Psoas muscle (tissue), 8 donors: Measurements from ENCODE around the gene SHISA3. TPM values are rescaled to one million over a fixed set of nuclear protein-coding genes. Genes with fewer than 3 reads are reported as not detected.
A peak's percentile ranks its signal among the peaks of the same experiment; 100 is the strongest.

ENCODE experiments used
- ATAC-seq, 4 donors: fragments of 200-7000 bp; cut with Tn5 transposase; one replicate each; pipeline ENCODE4 v1.9.1; 2020; ENCODE audit warnings: moderate library complexity in 3 of 4, mild to moderate bottlenecking in 2 of 4
- DNase-seq, 2 donors: peaks; one replicate each; pipeline ENCODE4 v3.0.0-alpha.2; 2020
- H3K27ac ChIP-seq: fragments of 200-600 bp; one replicate; pipeline ENCODE4 v1.8.0; 2022
- H3K27me3 ChIP-seq, 3 donors: fragments of 200-600 bp in 1 of 3; one replicate each; pipeline versions ENCODE4 v1.6.1 to v1.8.0; 2013 to 2022; ENCODE audit warnings: low read length in 2 of 3, mild to moderate bottlenecking in 2 of 3, moderate library complexity in 1 of 3; ENCODE audit not compliant: insufficient read depth in 3 of 3
- H3K36me3 ChIP-seq, 2 donors: fragments of 200-600 bp in 1 of 2; one replicate each; pipeline versions ENCODE4 v1.6.1 to v1.8.0; 2013 to 2022; ENCODE audit warnings: low read depth in 1 of 2, mild to moderate bottlenecking in 1 of 2, moderate library complexity in 1 of 2; ENCODE audit not compliant: insufficient read depth in 1 of 2
- H3K4me1 ChIP-seq: fragments of 200-600 bp; one replicate; pipeline ENCODE4 v1.8.0; 2022
- H3K4me3 ChIP-seq: fragments of 200-600 bp; one replicate; pipeline ENCODE4 v1.8.0; 2022; ENCODE audit warnings: mild to moderate bottlenecking
- H3K9me3 ChIP-seq: fragments of 200-600 bp; one replicate; pipeline ENCODE4 v1.8.0; 2022
- CTCF ChIP-seq: fragments of 200-600 bp; IDR thresholded peaks from one replicate; pipeline ENCODE4 v1.8.0; 2022; ENCODE audit warnings: antibody characterized with exemption
- WGBS, 3 donors: extraction: QIAGEN DNeasy Blood & Tissue Kit; methylation state at CpG; one replicate each; pipeline versions ENCODE4 v1.1.6 to v1.1.7; 2013; 5-methylcytosine and 5-hydroxymethylcytosine counted together
- intact Hi-C, 2 donors: fragments of 100-400 bp; cut with DNase I; formaldehyde crosslinking; loops; one replicate each; pipeline versions ENCODE4 v1.11.0 to v1.14.2; 2022
- polyA plus RNA-seq, 3 donors: library from polyadenylated mRNA; stranded (reverse); fragments of 200-250 nt; gene quantifications; one replicate each; pipeline ENCODE4 v1.2.3, GENCODE V29; 2013
- total RNA-seq, 4 donors: library from RNA; stranded (reverse); fragmentation: NEBNext Ultra II Directional in 2 of 4; extraction: Animal tissue kit (Norgen Biotek cat#: 25700) in 2 of 4; gene quantifications; one replicate each; pipeline versions ENCODE4 v1.2.1 to v1.2.4, GENCODE V29; 2021 to 2023
- donor health status: healthy with polysubstance abuse.
- donor health status: DM: no; HTN: no; CAD: no; lungs with moderate emphysema.
- donor health status: Bipolar disorder and iron deficiency.
- donor health status: healthy.
- donor health status: DM: yes; HTN: yes; CAD: no.
- donor health status: DM: no; HTN: no; CAD: no.
- donor health status: DM: no; HTN: no; CAD: no.
- donor health status: DM: yes; HTN: yes; CAD: no.

SHISA3 gene
- total and polyA plus RNA-seq, 7 donors, result 0.35 to 1.5 (median 0.64) TPM; not detected in 1

GRCh38 chr4:42399393-42399792, 2.1 kb downstream of the SHISA3 start:
- Histone ChIP-seq H3K4me1 (peaks cover 11% of the 10 kb centered on the region), H3K27ac (no peak overlapping the region), H3K36me3 (no peaks in the 10 kb centered on the region), H3K9me3 (no peaks in the 10 kb centered on the region), H3K27me3 (peaks cover 2 to 59% (median 10%) of the 10 kb centered on the region in 3 donors), H3K4me3 (peak overlapping the region; percentile 69)
- 33 to 42% (median 39%) methylated on average over 10 of the region's 10 CpGs for WGBS, 3 donors
- DNase-seq, result no peak
- intact Hi-C loops, result no loop called here
- ATAC-seq, result no peak
- no peak for TF ChIP-seq CTCF

GRCh38 chr4:42401171-42401570, 3.9 kb downstream of the SHISA3 start:
- H3K27me3 ChIP-seq, result peaks cover 0 to 44% (median 10%) of the 10 kb centered on the region in 3 donors

GRCh38 chr4:42404001-42404400, 6.7 kb downstream of the SHISA3 start:
- DNase-seq (no peak), ATAC-seq (no peak)
- TF ChIP-seq CTCF, result no peak
- no peaks in the 10 kb centered on the region for H3K36me3 ChIP-seq
- 84 to 88% (median 87%) methylated on average over 6 of the region's 6 CpGs for WGBS, 3 donors
- H3K4me1 ChIP-seq, result no peaks in the 10 kb centered on the region
- peaks cover 0 to 15% (median 4%) of the 10 kb centered on the region in 3 donors for H3K27me3 ChIP-seq
- H3K9me3 ChIP-seq, result no peaks in the 10 kb centered on the region
- intact Hi-C loops, result no loop called here
- no peak overlapping the region for H3K4me3 ChIP-seq
- no peak overlapping the region for H3K27ac ChIP-seq

More at GRCh38 chr4:42401171-42401570, 3.9 kb downstream of the SHISA3 start:
- 61 to 73% (median 69%) methylated on average over 9 of the region's 9 CpGs for WGBS, 3 donors
- H3K36me3 ChIP-seq, result no peaks in the 10 kb centered on the region
- H3K4me1 ChIP-seq, result peaks cover 11% of the 10 kb centered on the region
- H3K4me3 ChIP-seq, result no peak overlapping the region
- no peak overlapping the region for H3K27ac ChIP-seq
- DNase-seq (no peak), ATAC-seq (no peak)
- H3K9me3 ChIP-seq, result no peaks in the 10 kb centered on the region
- no peak for TF ChIP-seq CTCF
- intact Hi-C loops, result no loop called here

DNA sequence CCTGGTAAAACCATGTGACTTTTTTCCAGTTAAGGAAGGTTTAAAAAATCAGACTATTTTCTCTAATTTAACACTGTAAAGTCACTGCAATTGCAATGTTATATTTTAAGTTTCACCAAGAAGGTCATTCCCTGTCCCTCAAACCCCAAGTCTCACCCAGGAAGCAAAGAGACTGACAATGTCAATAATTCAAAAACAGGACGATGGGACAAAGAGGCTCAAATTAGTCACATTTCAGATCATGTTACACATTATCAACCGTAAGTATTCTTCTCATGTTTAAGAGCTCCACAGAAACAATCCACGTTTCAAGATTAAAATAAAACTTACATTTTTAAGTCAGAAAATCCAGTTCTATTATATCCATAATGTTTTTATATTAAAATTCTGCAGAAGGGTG, 13.2 kb downstream of the SHISA3 start:
- no peak for TF ChIP-seq CTCF
- 45 to 65% (median 52%) methylated on average over 3 of the region's 3 CpGs for WGBS, 3 donors
- intact Hi-C loops, result no loop called here
- H3K4me1 ChIP-seq, result no peaks in the 10 kb centered on the region
- H3K36me3 ChIP-seq, result peaks cover 2 to 32% of the 10 kb centered on the region in 2 donors
- H3K4me3 ChIP-seq, result no peak overlapping the region
- H3K27me3 ChIP-seq, result no peaks in the 10 kb centered on the region
- ATAC-seq, result no peak
- no peak for DNase-seq
- no peaks in the 10 kb centered on the region for H3K9me3 ChIP-seq
- H3K27ac ChIP-seq, result no peak overlapping the region

DNA sequence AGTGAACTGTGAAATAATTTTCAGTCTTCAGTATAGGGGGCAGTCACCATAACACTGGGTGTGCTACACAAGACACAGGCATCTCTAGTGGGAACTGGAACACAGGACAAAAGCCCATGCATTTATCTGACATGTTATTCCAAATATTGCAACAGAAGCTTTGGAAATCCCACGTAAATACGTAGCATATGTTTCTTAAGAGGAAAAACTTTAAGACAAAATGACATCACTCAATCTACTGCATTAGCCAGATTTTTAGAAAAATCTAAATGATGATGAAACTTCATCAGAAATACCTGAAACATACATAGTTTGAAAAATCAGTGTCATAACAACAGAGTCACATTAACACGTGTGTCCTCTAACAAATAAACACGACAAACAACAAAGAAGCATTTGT, 14.5 kb downstream of the SHISA3 start:
- intact Hi-C loops, result no loop called here
- no peak overlapping the region for H3K4me3 ChIP-seq
- 84 to 86% (median 84%) methylated on average over 4 of the region's 4 CpGs for WGBS, 3 donors
- TF ChIP-seq CTCF, result no peak
- H3K36me3 ChIP-seq, result peaks cover 2 to 35% of the 10 kb centered on the region in 2 donors
- no peak for ATAC-seq
- no peaks in the 10 kb centered on the region for H3K27me3 ChIP-seq
- DNase-seq, result no peak
- H3K4me1 ChIP-seq, result no peaks in the 10 kb centered on the region
- no peak overlapping the region for H3K27ac ChIP-seq
- H3K9me3 ChIP-seq, result no peaks in the 10 kb centered on the region
